GM23338 (cell line): ENCODE data around the gene OR51A7. TPM values are rescaled to one million over a fixed set of nuclear protein-coding genes. Genes with fewer than 3 reads are reported as not detected.

Source experiments
- ATAC-seq: fragments of 200-7000 bp; cut with Tn5 transposase; 3 replicates; pipeline ENCODE4 v1.9.1; 2020
- DNase-seq: peaks from one replicate; pipeline ENCODE4 v3.0.0-alpha.2; 2015; ENCODE audit warnings: low spot score
- H2AFZ ChIP-seq: fragments of 200-600 bp; sonication (generic); 2 replicates; pipeline ENCODE4 v1.8.0; 2016; ENCODE audit warnings: antibody characterized with exemption, mild to moderate bottlenecking, moderate library complexity
- H3F3A ChIP-seq: fragments of 200-600 bp; sonication (generic); replicated peaks from 2 replicates; pipeline ENCODE4 v1.8.0; 2017; ENCODE audit warnings: antibody characterized with exemption, mixed run types, low read depth
- H3K27ac ChIP-seq: fragments of 200-600 bp; sonication (generic); 2 replicates; pipeline ENCODE4 v1.6.1; 2016; ENCODE audit warnings: low read depth
- H3K27me3 ChIP-seq: fragments of 200-600 bp; sonication (generic); 2 replicates; pipeline ENCODE4 v1.8.0; 2016; ENCODE audit warnings: mild to moderate bottlenecking, mixed run types, moderate library complexity; ENCODE audit not compliant: insufficient read depth
- H3K36me3 ChIP-seq: fragments of 200-600 bp; sonication (generic); 2 replicates; pipeline ENCODE4 v1.8.0; 2016; ENCODE audit warnings: mild to moderate bottlenecking; ENCODE audit not compliant: insufficient read depth
- H3K4me1 ChIP-seq: fragments of 200-600 bp; sonication (generic); 2 replicates; pipeline ENCODE4 v1.8.0; 2016; ENCODE audit warnings: mild to moderate bottlenecking, moderate library complexity; ENCODE audit not compliant: insufficient read depth
- H3K4me2 ChIP-seq: fragments of 200-600 bp; sonication (generic); 2 replicates; pipeline ENCODE4 v1.7.1; 2017; ENCODE audit warnings: mixed run types
- H3K4me3 ChIP-seq: fragments of 200-600 bp; sonication (generic); 2 replicates; pipeline ENCODE4 v1.6.1; 2016; ENCODE audit warnings: mixed run types
- H3K79me2 ChIP-seq: fragments of 200-600 bp; sonication (generic); replicated peaks from 2 replicates; pipeline ENCODE4 v1.8.0; 2017; ENCODE audit warnings: mild to moderate bottlenecking; ENCODE audit not compliant: insufficient read depth
- H3K9me2 ChIP-seq: fragments of 200-600 bp; sonication (generic); 2 replicates; pipeline ENCODE4 v1.8.0; 2017; ENCODE audit not compliant: insufficient read depth
- H4K20me1 ChIP-seq: fragments of 200-600 bp; sonication (generic); replicated peaks from 2 replicates; pipeline ENCODE4 v1.8.0; 2017; ENCODE audit warnings: mild to moderate bottlenecking; ENCODE audit not compliant: insufficient read depth
- H3K27ac Mint-ChIP-seq: 2 replicates; pipeline ENCODE4 v1.8.0; 2020; ENCODE audit warnings: inconsistent platforms, mild to moderate bottlenecking, moderate library complexity, mixed read lengths
- H3K27me3 Mint-ChIP-seq: 3 replicates; pipeline ENCODE4 v1.8.0; 2022; ENCODE audit warnings: low read depth, mild to moderate bottlenecking, moderate library complexity, mixed read lengths, inconsistent platforms; ENCODE audit not compliant: insufficient read depth, poor library complexity
- H3K36me3 Mint-ChIP-seq: 3 replicates; pipeline ENCODE4 v1.8.0; 2021; ENCODE audit warnings: low read depth, mild to moderate bottlenecking, inconsistent platforms, moderate library complexity, mixed read lengths
- H3K4me1 Mint-ChIP-seq: 3 replicates; pipeline ENCODE4 v1.8.0; 2020; ENCODE audit warnings: mild to moderate bottlenecking, inconsistent platforms, mixed read lengths
- H3K4me3 Mint-ChIP-seq: 3 replicates; pipeline ENCODE4 v1.8.0; 2021; ENCODE audit warnings: moderate library complexity, mild to moderate bottlenecking, inconsistent platforms, mixed read lengths
- H3K9me3 Mint-ChIP-seq: 3 replicates; pipeline ENCODE4 v1.8.0; 2020; ENCODE audit warnings: moderate library complexity, mild to moderate bottlenecking, inconsistent platforms, mixed read lengths
- ETS1 ChIP-seq: IDR thresholded peaks from 2 replicates; pipeline ENCODE4 v1.6.1; 2016; ENCODE audit warnings: antibody characterized with exemption
- REST ChIP-seq: IDR thresholded peaks from one replicate; pipeline ENCODE4 v1.6.1; 2018; ENCODE audit warnings: antibody characterized with exemption; ENCODE audit not compliant: unreplicated experiment
- STAT1 ChIP-seq: IDR thresholded peaks from one replicate; pipeline ENCODE4 v1.6.1; 2016; ENCODE audit warnings: antibody characterized with exemption; ENCODE audit not compliant: unreplicated experiment
- ZNF114 ChIP-seq: fragments of 250-450 bp; sonication (Bioruptor Pico); IDR thresholded peaks from 2 replicates; pipeline ENCODE4 v1.5.0; 2020; ENCODE audit warnings: mild to moderate bottlenecking, moderate library complexity
- ZNF462 ChIP-seq: fragments of 250-450 bp; sonication (Bioruptor Pico); IDR thresholded peaks from 2 replicates; pipeline ENCODE4 v1.5.0; 2020; ENCODE audit warnings: mild to moderate bottlenecking, moderate library complexity
- polyA plus RNA-seq: library from polyadenylated mRNA; unstranded; fragments of >200 nt; fragmentation: Nextera tagmentation; extraction: Ambion mirVana; gene quantifications from 2 replicates; pipeline ENCODE4 v1.2.1, GENCODE V29; 2016
- total RNA-seq: library from RNA; depleted of rRNA; stranded (reverse); fragments of >200 nt; shearing (Covaris generic); gene quantifications from 2 replicates; pipeline ENCODE4 v1.2.3, GENCODE V29; 2014

The OR51A7 gene
- total and polyA plus RNA-seq, 2 experiments from 2014 or later = not detected

- Mint-ChIP-seq H3K27me3 (no peaks in the 10 kb centered on the region), H3K4me1 (no peaks in the 10 kb centered on the region), H3K36me3 (no peaks in the 10 kb centered on the region), H3K27ac (no peak overlapping the region), H3K9me3 (no peaks in the 10 kb centered on the region), H3K4me3 (no peak overlapping the region)
- H3K79me2 ChIP-seq = no peaks in the 10 kb centered on the region
- DNase-seq (no peak), ATAC-seq (no peak)
- no peak overlapping the region for H3K4me3 ChIP-seq
- TF ChIP-seq ZNF114 (CRISPR knock-in tag) (no peak), ETS1 (no peak), ZNF462 (no peak), REST (no peak), STAT1 (no peak)
- H3F3A ChIP-seq = no peaks in the 10 kb centered on the region
- H3K27me3 ChIP-seq = no peaks in the 10 kb centered on the region
- H3K36me3 ChIP-seq = no peaks in the 10 kb centered on the region
- no peak overlapping the region for H3K4me2 ChIP-seq
- peaks cover 7% of the 10 kb centered on the region for H3K9me2 ChIP-seq
- no peak overlapping the region for H2AFZ ChIP-seq
- H3K27ac ChIP-seq = no peak overlapping the region
- no peaks in the 10 kb centered on the region for H3K4me1 ChIP-seq
- no peaks in the 10 kb centered on the region for H4K20me1 ChIP-seq
These were observed 16.0 kb upstream of the OR51A7 start for GRCh38 chr11:4887591-4887990.
